GM20000 (cell line): ENCODE results near the gene FOXL3.
"Not testable (repeated sequence)": the region's sequence is repeated elsewhere in the genome, so short reads cannot be mapped to it uniquely, and the experiment has no call there.

Source experiments
- DNase-seq: peaks from one replicate; pipeline ENCODE4 v3.0.0; 2012; ENCODE audit warnings: low spot score
- CTCF ChIP-seq: IDR thresholded peaks from 2 replicates; pipeline ENCODE4 v1.5.1; 2012; ENCODE audit warnings: mild to moderate bottlenecking, control low read depth; ENCODE audit errors: extremely low read depth, missing control alignments

FOXL3 gene

GRCh38 chr7:260441-261281 lies 29.3 kb upstream of the FOXL3 start:
- no peak for TF ChIP-seq CTCF
- no peak for DNase-seq

GRCh38 chr7:261341-262250 lies 28.4 kb upstream of the FOXL3 start:
- no peak for DNase-seq
- no peak for TF ChIP-seq CTCF

GRCh38 chr7:262251-262572 lies 27.8 kb upstream of the FOXL3 start:
- no peak for DNase-seq
- TF ChIP-seq CTCF: no peak

GRCh38 chr7:262631-263311 lies 27.2 kb upstream of the FOXL3 start:
- TF ChIP-seq CTCF: peak; percentile 32
- DNase-seq: not testable (repeated sequence)

- peak; percentile 74 for TF ChIP-seq CTCF
- DNase-seq: not testable (repeated sequence)
These were observed 26.3 kb upstream of the FOXL3 start for GRCh38 chr7:263483-264351.

GRCh38 chr7:264541-265191 lies 25.3 kb upstream of the FOXL3 start:
- DNase-seq: no peak
- TF ChIP-seq CTCF: no peak
